Neural cell (in vitro differentiated cells): ENCODE measurements around the gene ATOH8. TPM values are rescaled to one million over a fixed set of nuclear protein-coding genes. Genes with fewer than 3 reads are reported as not detected.

ENCODE experiments used
- H2AFZ ChIP-seq: fragments of 200-600, 300-800 bp; sonication (generic), shearing (Covaris generic); 2 replicates; pipeline ENCODE4 v1.6.0; 2014; ENCODE audit warnings: low read depth, mild to moderate bottlenecking, antibody characterized with exemption, low read length, moderate library complexity
- H3F3A ChIP-seq: fragments of 200-600 bp; shearing (Covaris generic); 2 replicates; pipeline ENCODE4 v1.6.1; 2016; ENCODE audit warnings: mild to moderate bottlenecking, moderate library complexity, mixed read lengths, antibody characterized with exemption, low read length; ENCODE audit not compliant: insufficient read depth, poor library complexity, severe bottlenecking
- H3K27ac ChIP-seq: fragments of 200-600, 300-800 bp; sonication (generic), shearing (Covaris generic); 2 replicates; pipeline ENCODE4 v1.5.1; 2014; ENCODE audit warnings: mild to moderate bottlenecking, low read length, moderate library complexity
- H3K27me3 ChIP-seq: fragments of 300-800, 200-600 bp; sonication (generic), shearing (Covaris generic); 2 replicates; pipeline ENCODE4 v1.6.0; 2014; ENCODE audit warnings: mild to moderate bottlenecking, low read depth, low read length, moderate library complexity; ENCODE audit not compliant: insufficient read depth
- H3K36me3 ChIP-seq: fragments of 300-800, 200-600 bp; sonication (generic), shearing (Covaris generic); 2 replicates; pipeline ENCODE4 v1.5.1; 2014; ENCODE audit warnings: mild to moderate bottlenecking, antibody characterized with exemption, low read length, moderate library complexity; ENCODE audit not compliant: insufficient read depth
- H3K4me2 ChIP-seq: fragments of 300-800, 200-600 bp; sonication (generic), shearing (Covaris generic); 2 replicates; pipeline ENCODE4 v1.6.0; 2014; ENCODE audit warnings: mild to moderate bottlenecking, low read length
- H3K4me3 ChIP-seq: fragments of 300-800, 200-600 bp; sonication (generic), shearing (Covaris generic); 2 replicates; pipeline ENCODE4 v1.5.1; 2014; ENCODE audit warnings: mild to moderate bottlenecking, low read length, moderate library complexity
- H3K79me2 ChIP-seq: fragments of 200-600 bp; shearing (Covaris generic); replicated peaks from 2 replicates; pipeline ENCODE4 v1.6.0; 2014; ENCODE audit warnings: mild to moderate bottlenecking, low read length, moderate library complexity; ENCODE audit not compliant: insufficient read depth
- H3K9ac ChIP-seq: fragments of 300-800, 200-600 bp; sonication (generic), shearing (Covaris generic); 2 replicates; pipeline ENCODE4 v1.6.1; 2016; ENCODE audit warnings: mild to moderate bottlenecking, low read length, mixed read lengths
- H3K9me2 ChIP-seq: fragments of 200-600 bp; shearing (Covaris generic); 2 replicates; pipeline ENCODE4 v1.6.1; 2016; ENCODE audit warnings: mild to moderate bottlenecking, low read length, mixed read lengths; ENCODE audit not compliant: insufficient read depth
- H3K9me3 ChIP-seq: fragments of 200-600, 300-800 bp; sonication (generic), shearing (Covaris generic); 2 replicates; pipeline ENCODE4 v1.6.1; 2016; ENCODE audit warnings: mild to moderate bottlenecking, mixed run types, low read length, moderate library complexity, mixed read lengths
- H4K20me1 ChIP-seq: fragments of 200-600 bp; shearing (Covaris generic); 2 replicates; pipeline ENCODE4 v1.6.1; 2016; ENCODE audit warnings: mild to moderate bottlenecking, mixed run types; ENCODE audit not compliant: insufficient read depth
- CTCF ChIP-seq: fragments of 450-650 bp; IDR thresholded peaks from 2 replicates; pipeline ENCODE4 v1.5.1; 2014; ENCODE audit warnings: antibody characterized with exemption, mild to moderate bottlenecking, moderate library complexity; ENCODE audit not compliant: poor library complexity, severe bottlenecking
- EP300 ChIP-seq: fragments of 450-650 bp; conservative IDR thresholded peaks from 2 replicates; pipeline ENCODE4 v1.6.1; 2014; ENCODE audit warnings: antibody characterized with exemption, mild to moderate bottlenecking, moderate library complexity; ENCODE audit not compliant: poor library complexity, severe bottlenecking
- EZH2 ChIP-seq: fragments of 200-600, 300-800 bp; shearing (Covaris generic), sonication (generic); IDR thresholded peaks from 2 replicates; pipeline ENCODE4 v1.6.1; 2014; ENCODE audit warnings: antibody characterized with exemption, low read length, borderline replicate concordance, mild to moderate bottlenecking; ENCODE audit not compliant: insufficient read depth, poor library complexity, severe bottlenecking
- MXI1 ChIP-seq: fragments of 450-650 bp; conservative IDR thresholded peaks from 2 replicates; pipeline ENCODE4 v1.6.1; 2014; ENCODE audit warnings: antibody characterized with exemption, mild to moderate bottlenecking; ENCODE audit not compliant: poor library complexity, severe bottlenecking
- POLR2AphosphoS5 ChIP-seq: IDR thresholded peaks from 2 replicates; pipeline ENCODE4 v1.6.1; 2012
- RAD21 ChIP-seq: fragments of 450-650 bp; conservative IDR thresholded peaks from 2 replicates; pipeline ENCODE4 v1.6.1; 2014; ENCODE audit warnings: antibody characterized with exemption, mild to moderate bottlenecking, moderate library complexity
- REST ChIP-seq: IDR thresholded peaks from 2 replicates; pipeline ENCODE4 v1.6.1; 2012; ENCODE audit warnings: borderline replicate concordance
- SMC3 ChIP-seq: fragments of 450-650 bp; conservative IDR thresholded peaks from 2 replicates; pipeline ENCODE4 v1.6.1; 2014; ENCODE audit warnings: antibody characterized with exemption, mild to moderate bottlenecking, moderate library complexity; ENCODE audit not compliant: poor library complexity
- TAF1 ChIP-seq: IDR thresholded peaks from 2 replicates; pipeline ENCODE4 v1.6.1; 2012; ENCODE audit warnings: low read depth
- polyA plus RNA-seq: library from polyadenylated mRNA; depleted of rRNA; stranded (reverse); fragments of >200 nt; gene quantifications from 2 replicates; pipeline ENCODE4 v1.2.3, GENCODE V29; 2014

Gene ATOH8
- polyA plus RNA-seq, 1 donor from 2014 or later, result 1.6 TPM

GRCh38 chr2:85787981-85788340 is 34.2 kb downstream of the ATOH8 start:
- Histone ChIP-seq H3K27ac (no peak overlapping the region), H3K27me3 (no peaks in the 10 kb centered on the region), H3K4me2 (no peak overlapping the region), H2AFZ (no peak overlapping the region), H3K79me2 (no peaks in the 10 kb centered on the region), H3F3A (no peaks in the 10 kb centered on the region), H4K20me1 (no peaks in the 10 kb centered on the region), H3K9me2 (no peaks in the 10 kb centered on the region), H3K4me3 (no peak overlapping the region), H3K9ac (no peak overlapping the region), H3K36me3 (no peaks in the 10 kb centered on the region), H3K9me3 (no peaks in the 10 kb centered on the region)
- TF ChIP-seq MXI1 (no peak), CTCF (no peak), TAF1 (no peak), POLR2AphosphoS5 (no peak), RAD21 (no peak), EP300 (no peak), EZH2 (no peak), REST (no peak), SMC3 (no peak)

GRCh38 chr2:85788603-85789002 is 34.8 kb downstream of the ATOH8 start:
- Histone ChIP-seq H4K20me1 (no peaks in the 10 kb centered on the region), H3K79me2 (no peaks in the 10 kb centered on the region), H3F3A (no peaks in the 10 kb centered on the region), H3K27me3 (no peaks in the 10 kb centered on the region), H3K9ac (no peak overlapping the region), H3K27ac (no peak overlapping the region), H3K36me3 (no peaks in the 10 kb centered on the region), H3K9me3 (no peaks in the 10 kb centered on the region), H3K9me2 (no peaks in the 10 kb centered on the region), H3K4me3 (no peak overlapping the region), H3K4me2 (no peak overlapping the region), H2AFZ (no peak overlapping the region)
- no peak for TF ChIP-seq MXI1

DNA sequence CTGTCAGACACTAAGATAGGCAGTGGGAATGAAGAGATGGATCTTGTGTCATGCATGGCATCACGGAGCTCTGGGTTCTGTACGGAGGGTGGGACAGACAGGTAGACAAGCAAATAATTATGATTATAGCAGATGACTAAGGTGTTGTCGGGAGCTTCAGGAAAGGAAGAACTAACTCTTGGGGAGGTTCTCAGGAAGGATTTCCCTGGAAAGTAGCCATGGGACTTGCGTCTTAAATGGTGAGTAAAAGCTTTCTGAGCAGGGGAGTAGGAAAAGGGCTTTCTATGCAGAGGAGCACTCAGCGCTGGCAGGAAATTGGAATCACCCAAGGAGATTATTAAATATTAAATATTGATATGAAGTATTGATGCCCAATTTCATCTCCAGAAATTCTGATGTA is 35.5 kb downstream of the ATOH8 start:
- no peak overlapping the region for H3K27ac ChIP-seq
- H3K9ac ChIP-seq, result no peak overlapping the region
- no peak overlapping the region for H2AFZ ChIP-seq
- H3K9me3 ChIP-seq, result no peaks in the 10 kb centered on the region
- TF ChIP-seq SMC3, result no peak
- TF ChIP-seq REST, result no peak
- no peak for TF ChIP-seq POLR2AphosphoS5
- no peak for TF ChIP-seq EZH2
- TF ChIP-seq CTCF, result no peak
- TF ChIP-seq RAD21, result no peak
- TF ChIP-seq MXI1, result no peak
- no peak for TF ChIP-seq EP300
- no peak for TF ChIP-seq TAF1
- no peak overlapping the region for H3K4me2 ChIP-seq
- no peaks in the 10 kb centered on the region for H3F3A ChIP-seq
- no peaks in the 10 kb centered on the region for H3K27me3 ChIP-seq
- no peaks in the 10 kb centered on the region for H4K20me1 ChIP-seq
- no peaks in the 10 kb centered on the region for H3K36me3 ChIP-seq
- H3K4me3 ChIP-seq, result no peak overlapping the region
- no peaks in the 10 kb centered on the region for H3K9me2 ChIP-seq
- no peaks in the 10 kb centered on the region for H3K79me2 ChIP-seq
